ENCODE results near the gene RADIL.

The RADIL gene

GRCh38 chr7:4769761-4770160 lies 113.8 kb downstream of the RADIL start:
- Histone ChIP-seq H3K4me3 (ENCODE audit: low read length) (no peak overlapping the region), H3K4me1 (ENCODE audit: low read length) (peaks cover 7% of the 10 kb centered on the region; the same call in 1 of the 2 replicates), H3K27me3 (ENCODE audit: low read depth, low read length) (no peaks in the 10 kb centered on the region), H4K20me1 (ENCODE audit: insufficient read depth, low read length) (no peaks in the 10 kb centered on the region), H3K4me2 (ENCODE audit: low read length) (no peak overlapping the region), H3K79me2 (ENCODE audit: low read length) (no peaks in the 10 kb centered on the region), H2AFZ (ENCODE audit: low read depth, low read length) (no peak overlapping the region), H3K27ac (ENCODE audit: low read length) (no peak overlapping the region), H3K9ac (ENCODE audit: low read length) (no peak overlapping the region), H3K36me3 (replicated peaks; ENCODE audit: low read depth, low read length) (no peaks in the 10 kb centered on the region), H3K9me3 (ENCODE audit: insufficient read depth, low read length) (no peaks in the 10 kb centered on the region)
- TF ChIP-seq EZH2phosphoT487 (IDR thresholded peaks at IDR 0.05; ENCODE audit: low read depth): no peak
- TF ChIP-seq CTCF (IDR thresholded peaks at IDR 0.05; ENCODE audit: low read depth, low read length): no peak

- Histone ChIP-seq H4K20me1 (ENCODE audit: insufficient read depth, low read length) (no peaks in the 10 kb centered on the region), H3K36me3 (replicated peaks; ENCODE audit: low read depth, low read length) (no peaks in the 10 kb centered on the region), H3K9me3 (ENCODE audit: insufficient read depth, low read length) (no peaks in the 10 kb centered on the region), H3K4me2 (ENCODE audit: low read length) (no peak overlapping the region), H2AFZ (ENCODE audit: low read depth, low read length) (no peak overlapping the region), H3K4me3 (ENCODE audit: low read length) (no peak overlapping the region), H3K27me3 (ENCODE audit: low read depth, low read length) (no peaks in the 10 kb centered on the region), H3K9ac (ENCODE audit: low read length) (no peak overlapping the region), H3K4me1 (ENCODE audit: low read length) (peaks cover under 1% of the 10 kb centered on the region; the same call in 1 of the 2 replicates), H3K79me2 (ENCODE audit: low read length) (no peaks in the 10 kb centered on the region), H3K27ac (ENCODE audit: low read length) (no peak overlapping the region)
- TF ChIP-seq CTCF (IDR thresholded peaks at IDR 0.05; ENCODE audit: low read depth, low read length): no peak
- no peak for TF ChIP-seq EZH2phosphoT487 (IDR thresholded peaks at IDR 0.05; ENCODE audit: low read depth)
Measured at GRCh38 chr7:4768597-4769569, 114.6 kb downstream of the RADIL start.

- Histone ChIP-seq H3K9me3 (ENCODE audit: insufficient read depth, low read length) (no peaks in the 10 kb centered on the region), H3K4me3 (ENCODE audit: low read length) (no peak overlapping the region), H3K4me1 (ENCODE audit: low read length) (no peaks in the 10 kb centered on the region), H3K4me2 (ENCODE audit: low read length) (no peak overlapping the region), H3K79me2 (ENCODE audit: low read length) (no peaks in the 10 kb centered on the region), H3K9ac (ENCODE audit: low read length) (no peak overlapping the region), H3K36me3 (replicated peaks; ENCODE audit: low read depth, low read length) (no peaks in the 10 kb centered on the region), H4K20me1 (ENCODE audit: insufficient read depth, low read length) (no peaks in the 10 kb centered on the region), H3K27ac (ENCODE audit: low read length) (no peak overlapping the region), H3K27me3 (ENCODE audit: low read depth, low read length) (no peaks in the 10 kb centered on the region), H2AFZ (ENCODE audit: low read depth, low read length) (no peak overlapping the region)
- TF ChIP-seq CTCF (IDR thresholded peaks at IDR 0.05; ENCODE audit: low read depth, low read length) (no peak), EZH2phosphoT487 (IDR thresholded peaks at IDR 0.05; ENCODE audit: low read depth) (no peak)
Measured at GRCh38 chr7:4766666-4767519, 116.6 kb downstream of the RADIL start.

Data from OCI-LY3 (cell line).